Progenitor cell of endocrine pancreas (in vitro differentiated cells): Measurements from ENCODE around the gene COL17A1. TPM values are rescaled to one million over a fixed set of nuclear protein-coding genes. Genes with fewer than 3 reads are reported as not detected.

Experiments
- DNase-seq: peaks from one replicate; pipeline ENCODE4 v3.0.0; 2021; ENCODE audit warnings: low spot score; ENCODE audit not compliant: unreplicated experiment
- H3K27ac Mint-ChIP-seq: 2 replicates; pipeline ENCODE4 v1.8.0; 2021; ENCODE audit warnings: mild to moderate bottlenecking, moderate library complexity, mixed read lengths
- H3K27me3 Mint-ChIP-seq: 2 replicates; pipeline ENCODE4 v1.8.0; 2021; ENCODE audit warnings: mixed read lengths
- H3K36me3 Mint-ChIP-seq: 2 replicates; pipeline ENCODE4 v1.8.0; 2022; ENCODE audit warnings: mixed read lengths; ENCODE audit not compliant: insufficient read depth
- H3K4me1 Mint-ChIP-seq: 2 replicates; pipeline ENCODE4 v1.8.0; 2021; ENCODE audit warnings: low read depth, mixed read lengths
- H3K4me3 Mint-ChIP-seq: 2 replicates; pipeline ENCODE4 v1.8.0; 2021; ENCODE audit warnings: low read depth, mild to moderate bottlenecking, moderate library complexity, mixed read lengths
- H3K9me3 Mint-ChIP-seq: 2 replicates; pipeline ENCODE4 v1.8.0; 2021; ENCODE audit warnings: low read depth, mixed read lengths
- CTCF ChIP-seq: fragments of 200-600 bp; sonication (generic); IDR thresholded peaks from one replicate; pipeline ENCODE4 v1.5.0; 2021; ENCODE audit warnings: antibody characterized with exemption, mild to moderate bottlenecking; ENCODE audit not compliant: unreplicated experiment
- total RNA-seq: library from RNA; stranded (reverse); gene quantifications from 2 replicates; pipeline ENCODE4 v1.2.1, GENCODE V29; 2021

Gene COL17A1
- total RNA-seq, 1 donor from 2014 or later, result 0.86 TPM

GRCh38 chr10:104088239-104088638 is 2.6 kb upstream of the COL17A1 start:
- H3K27me3 Mint-ChIP-seq, result no peaks in the 10 kb centered on the region
- peaks cover 19% of the 10 kb centered on the region for H3K4me1 Mint-ChIP-seq
- no peak overlapping the region for H3K27ac Mint-ChIP-seq
- H3K4me3 Mint-ChIP-seq, result no peak overlapping the region
- no peak for DNase-seq
- no peaks in the 10 kb centered on the region for H3K36me3 Mint-ChIP-seq
- no peak for TF ChIP-seq CTCF
- H3K9me3 Mint-ChIP-seq, result no peaks in the 10 kb centered on the region

- no peak overlapping the region for H3K4me3 Mint-ChIP-seq
- peak overlapping the region; percentile 43 for H3K27ac Mint-ChIP-seq
- no peaks in the 10 kb centered on the region for H3K27me3 Mint-ChIP-seq
- no peaks in the 10 kb centered on the region for H3K36me3 Mint-ChIP-seq
- no peak for DNase-seq
- H3K9me3 Mint-ChIP-seq, result no peaks in the 10 kb centered on the region
- H3K4me1 Mint-ChIP-seq, result peaks cover 27% of the 10 kb centered on the region
- no peak for TF ChIP-seq CTCF
These were observed 1.1 kb downstream of the COL17A1 start for GRCh38 chr10:104084482-104085142.

GRCh38 chr10:104081998-104082397 is 3.7 kb downstream of the COL17A1 start:
- Mint-ChIP-seq H3K4me3 (no peak overlapping the region), H3K27ac (no peak overlapping the region), H3K4me1 (peaks cover 27% of the 10 kb centered on the region), H3K36me3 (no peaks in the 10 kb centered on the region), H3K9me3 (no peaks in the 10 kb centered on the region), H3K27me3 (no peaks in the 10 kb centered on the region)
- no peak for TF ChIP-seq CTCF
- DNase-seq, result no peak

GRCh38 chr10:104080762-104081161 is 4.9 kb downstream of the COL17A1 start:
- Mint-ChIP-seq H3K36me3 (no peaks in the 10 kb centered on the region), H3K9me3 (no peaks in the 10 kb centered on the region), H3K4me3 (no peak overlapping the region), H3K27ac (no peak overlapping the region), H3K27me3 (no peaks in the 10 kb centered on the region), H3K4me1 (peaks cover 26% of the 10 kb centered on the region)
- peak; percentile 62 for TF ChIP-seq CTCF
- no peak for DNase-seq

GRCh38 chr10:104077663-104078151 is 8.0 kb downstream of the COL17A1 start:
- DNase-seq, result no peak
- Mint-ChIP-seq H3K4me1 (peaks cover 6% of the 10 kb centered on the region), H3K27me3 (no peaks in the 10 kb centered on the region), H3K27ac (no peak overlapping the region), H3K4me3 (no peak overlapping the region), H3K9me3 (no peaks in the 10 kb centered on the region), H3K36me3 (no peaks in the 10 kb centered on the region)
- TF ChIP-seq CTCF, result no peak
